ENCODE data around the gene DNAJB14.

The DNAJB14 gene

GRCh38 chr4:99868126-99868596, 78.3 kb downstream of the DNAJB14 start:
- no peak for DNase-seq (ENCODE audit: low read depth in 2 of 2)

DNA sequence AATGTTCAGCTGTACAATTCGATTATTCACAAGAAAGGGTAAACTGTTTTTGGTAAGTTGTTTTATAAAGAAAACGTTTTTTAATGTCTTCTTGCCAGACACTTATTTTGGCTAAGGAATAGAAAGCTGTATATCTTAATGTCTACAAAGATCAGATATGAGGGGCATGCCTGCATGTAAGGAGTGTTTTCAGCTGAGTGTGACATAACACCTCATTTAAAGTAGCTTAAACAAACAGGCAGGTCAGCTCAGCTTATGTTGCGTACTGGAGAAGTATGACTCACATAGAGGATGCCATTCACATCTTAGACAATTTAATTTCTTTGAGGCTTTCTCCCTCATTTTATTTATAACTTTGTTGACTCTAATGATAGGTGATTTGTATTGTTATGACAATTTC, 82.6 kb downstream of the DNAJB14 start:
- no peak for DNase-seq (ENCODE audit: low read depth in 2 of 2)

- DNase-seq (ENCODE audit: low read depth in 2 of 2) = no peak
Measured at GRCh38 chr4:99861120-99861905, 85.1 kb downstream of the DNAJB14 start.

- no peak for DNase-seq (ENCODE audit: low read depth in 2 of 2)
Measured at GRCh38 chr4:99860521-99860920, 85.9 kb downstream of the DNAJB14 start.

DNA sequence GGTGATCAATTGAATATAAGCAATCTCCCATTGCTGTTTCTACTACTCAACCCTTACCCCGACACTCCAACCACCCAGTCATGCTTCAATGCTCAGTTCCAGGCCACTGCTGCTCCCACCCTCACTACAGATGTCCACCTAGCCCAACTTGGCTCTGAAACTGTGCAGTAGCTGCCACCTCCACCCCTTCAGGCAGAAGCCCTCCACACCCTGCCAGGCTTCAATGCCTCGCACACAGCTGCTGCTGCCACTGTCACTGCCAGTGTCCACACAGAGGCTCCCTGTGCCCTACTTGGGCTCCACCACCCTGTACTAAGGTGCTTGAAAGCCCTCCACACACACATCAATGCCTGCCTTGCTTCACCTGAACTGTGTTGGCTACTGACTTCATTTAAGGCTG, 86.8 kb downstream of the DNAJB14 start:
- no peak for DNase-seq (ENCODE audit: low read depth in 2 of 2)

DNA sequence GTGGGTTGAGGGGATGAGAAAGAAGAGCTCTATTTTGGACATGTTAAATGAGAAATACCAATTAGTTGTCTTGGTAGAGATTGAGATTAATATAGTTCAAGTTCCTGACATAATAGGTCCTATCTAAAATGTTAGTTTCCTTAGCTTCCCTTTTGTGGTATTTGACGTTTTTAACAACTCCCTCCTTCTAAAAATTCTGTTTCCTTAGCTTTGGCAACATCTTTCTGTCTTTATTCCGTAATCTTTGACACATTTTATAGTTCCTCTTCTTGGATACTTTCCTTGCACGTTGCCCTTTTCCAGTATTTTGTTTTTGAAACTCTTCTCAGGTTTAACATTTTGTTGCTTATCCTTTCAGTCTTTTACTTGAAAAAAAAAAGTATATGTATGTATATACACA, 89.1 kb downstream of the DNAJB14 start:
- DNase-seq (ENCODE audit: low read depth in 2 of 2) = no peak

- no peak for DNase-seq (ENCODE audit: low read depth in 2 of 2)
Measured at GRCh38 chr4:99856166-99856565, 90.3 kb downstream of the DNAJB14 start.

DNA sequence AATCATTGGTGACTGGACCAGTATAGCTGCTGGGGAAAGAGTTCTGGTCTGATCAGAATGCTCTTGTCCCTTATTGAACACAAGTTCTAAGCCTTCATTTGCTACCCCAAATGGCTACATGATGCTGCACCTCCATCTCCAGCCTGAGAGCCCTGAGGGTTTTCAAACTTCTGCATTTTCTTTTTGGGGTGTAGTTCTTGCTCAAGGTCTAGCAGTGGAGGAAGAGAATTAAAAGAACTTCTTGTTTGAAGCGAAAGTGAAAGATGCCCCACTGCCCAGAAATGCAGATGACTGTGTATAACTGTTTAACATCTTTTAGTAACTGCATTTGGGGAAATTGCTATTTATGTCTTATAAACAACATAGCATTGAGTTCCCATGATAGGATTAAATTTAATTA, 90.7 kb downstream of the DNAJB14 start:
- DNase-seq (ENCODE audit: low read depth in 2 of 2) = no peak

- DNase-seq (ENCODE audit: low read depth in 2 of 2) = no peak
Measured at GRCh38 chr4:99853999-99854398, 92.4 kb downstream of the DNAJB14 start.

DNA sequence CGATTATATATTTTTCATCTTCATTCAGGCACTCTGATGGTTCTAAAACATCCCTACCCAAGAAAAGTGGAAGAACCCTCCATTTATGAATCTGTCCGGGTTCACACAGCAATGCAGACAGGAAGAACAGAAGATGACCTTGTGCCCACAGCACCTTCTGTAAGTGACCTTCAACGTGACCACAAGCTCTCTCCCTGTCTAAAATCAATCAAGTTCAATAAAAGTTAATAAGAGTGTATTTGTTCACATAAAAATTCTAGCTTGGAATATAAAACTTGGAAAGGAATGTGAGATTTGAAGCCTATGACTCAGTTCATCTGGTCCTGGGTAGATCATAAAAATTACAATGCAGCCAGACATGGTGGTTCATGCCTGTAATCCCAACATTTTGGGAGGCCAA, 93.2 kb downstream of the DNAJB14 start:
- no peak for DNase-seq (ENCODE audit: low read depth in 2 of 2)

GRCh38 chr4:99852199-99852749, 94.1 kb downstream of the DNAJB14 start:
- DNase-seq (ENCODE audit: low read depth in 2 of 2) = no peak

DNA sequence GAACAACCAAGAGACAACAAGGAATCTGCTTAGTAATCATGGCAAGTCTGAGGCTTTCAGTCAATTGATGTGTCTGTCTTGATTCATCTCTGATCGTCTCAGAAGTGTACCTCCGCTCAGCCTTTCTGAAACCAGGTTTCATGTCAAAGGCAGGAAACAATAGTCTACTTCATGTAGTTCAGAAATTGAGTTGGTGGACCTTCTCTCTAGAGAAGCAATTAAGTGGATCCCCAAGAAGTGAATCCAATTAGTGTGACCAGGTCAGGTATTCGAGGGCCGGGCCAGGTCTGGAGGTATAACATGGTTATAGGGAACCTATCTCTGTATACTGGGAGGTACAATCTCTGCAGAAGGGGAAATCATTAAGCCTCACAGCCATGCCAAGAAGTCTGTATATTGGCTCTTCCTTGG, 97.8 kb downstream of the DNAJB14 start:
- no peak for DNase-seq (ENCODE audit: low read depth in 2 of 2)

- DNase-seq (ENCODE audit: low read depth in 2 of 2) = no peak
Measured at GRCh38 chr4:99847362-99847976, 98.9 kb downstream of the DNAJB14 start.

- DNase-seq (ENCODE audit: low read depth in 2 of 2) = no peak
Measured at GRCh38 chr4:99846891-99847290, 99.5 kb downstream of the DNAJB14 start.

Data from stimulated activated CD4-positive, alpha-beta T cell treated with anti-CD3 and anti-CD28 coated beads, Interleukin-12 subunit alpha, Interleukin-12 subunit beta, amount 100 ng/mL, for 24 hours (primary cell).